Measurements from ENCODE around the gene BTBD18. TPM values are rescaled to one million over a fixed set of nuclear protein-coding genes. Genes with fewer than 3 reads are reported as not detected.

The BTBD18 gene
- total RNA-seq, 1 donor from 2014 or later = not detected

GRCh38 chr11:57776031-57776521 is 24.5 kb upstream of the BTBD18 start:
- DNase-seq (ENCODE audit: extremely low read depth, low read depth, low spot score) = no peak

GRCh38 chr11:57775491-57775890 is 23.9 kb upstream of the BTBD18 start:
- no peak for DNase-seq (ENCODE audit: extremely low read depth, low read depth, low spot score)

GRCh38 chr11:57773026-57773598 is 21.5 kb upstream of the BTBD18 start:
- no peak for DNase-seq (ENCODE audit: extremely low read depth, low read depth, low spot score)

DNA sequence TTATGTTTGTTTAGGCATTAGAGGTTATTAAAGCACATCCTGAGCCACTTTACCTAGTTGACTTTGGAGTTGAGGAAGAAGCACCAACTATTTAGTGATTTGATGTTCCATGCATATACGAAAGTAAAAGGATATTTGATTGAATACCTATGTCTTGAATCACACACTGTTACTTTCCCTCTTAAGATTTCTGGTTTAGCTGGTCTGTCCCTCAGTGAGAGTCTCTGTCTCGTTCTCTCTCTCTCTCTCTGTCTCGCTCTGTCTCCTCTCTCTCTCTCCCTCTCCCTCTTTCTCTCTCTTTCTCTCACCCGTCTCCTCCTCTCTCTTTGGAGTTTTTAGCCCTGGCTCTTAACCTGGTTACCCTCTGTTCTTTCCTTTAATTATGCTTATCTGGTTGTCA is 20.9 kb upstream of the BTBD18 start:
- DNase-seq (ENCODE audit: extremely low read depth, low read depth, low spot score) = no peak

DNA sequence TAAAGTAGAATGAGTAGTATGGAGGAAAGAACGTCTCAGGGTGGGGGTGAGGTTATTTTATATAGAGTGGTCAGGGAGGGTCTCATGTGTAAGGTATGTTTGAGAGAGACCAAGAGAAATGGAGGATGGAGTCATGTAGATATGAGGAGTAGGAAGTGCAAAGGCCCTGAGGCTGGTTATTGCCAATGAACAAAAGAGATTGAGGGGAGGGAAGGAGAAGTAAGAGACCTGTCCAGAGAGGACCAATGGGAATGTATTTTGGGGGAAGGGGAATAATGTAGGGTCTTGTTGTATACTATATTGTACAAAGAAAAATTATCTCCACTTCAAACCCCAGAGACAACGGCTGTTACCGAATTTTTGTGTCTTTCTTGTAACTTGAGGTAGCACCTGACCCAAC is 19.7 kb upstream of the BTBD18 start:
- DNase-seq (ENCODE audit: extremely low read depth, low read depth, low spot score) = no peak

- DNase-seq (ENCODE audit: extremely low read depth, low read depth, low spot score) = no peak
These were observed 19.2 kb upstream of the BTBD18 start for GRCh38 chr11:57770793-57771192.

- no peak for DNase-seq (ENCODE audit: extremely low read depth, low read depth, low spot score)
These were observed 13.4 kb upstream of the BTBD18 start for GRCh38 chr11:57764972-57765371.

DNA sequence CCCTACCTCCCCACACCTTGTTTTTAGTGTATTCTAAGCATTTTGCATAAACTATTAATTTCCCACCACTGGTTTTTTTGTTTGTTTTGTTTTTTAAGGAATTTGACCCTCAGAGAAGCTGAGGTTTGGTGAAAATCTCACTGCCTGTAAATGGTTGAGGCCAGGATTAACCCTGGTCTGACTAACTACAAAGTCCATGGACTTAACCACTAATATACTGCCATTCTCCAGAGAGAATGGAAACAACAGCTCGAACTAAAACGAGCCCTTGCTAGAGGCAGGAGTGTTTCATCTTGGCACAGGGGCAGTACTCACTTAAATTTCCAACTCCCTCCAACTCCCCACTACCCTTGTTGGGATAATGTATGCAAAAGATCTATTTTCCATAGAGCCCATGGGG is 12.9 kb upstream of the BTBD18 start:
- DNase-seq (ENCODE audit: extremely low read depth, low read depth, low spot score) = no peak

GRCh38 chr11:57764021-57764420 is 12.4 kb upstream of the BTBD18 start:
- no peak for DNase-seq (ENCODE audit: extremely low read depth, low read depth, low spot score)

GRCh38 chr11:57763568-57763967 is 11.9 kb upstream of the BTBD18 start:
- DNase-seq (ENCODE audit: extremely low read depth, low read depth, low spot score) = no peak

DNA sequence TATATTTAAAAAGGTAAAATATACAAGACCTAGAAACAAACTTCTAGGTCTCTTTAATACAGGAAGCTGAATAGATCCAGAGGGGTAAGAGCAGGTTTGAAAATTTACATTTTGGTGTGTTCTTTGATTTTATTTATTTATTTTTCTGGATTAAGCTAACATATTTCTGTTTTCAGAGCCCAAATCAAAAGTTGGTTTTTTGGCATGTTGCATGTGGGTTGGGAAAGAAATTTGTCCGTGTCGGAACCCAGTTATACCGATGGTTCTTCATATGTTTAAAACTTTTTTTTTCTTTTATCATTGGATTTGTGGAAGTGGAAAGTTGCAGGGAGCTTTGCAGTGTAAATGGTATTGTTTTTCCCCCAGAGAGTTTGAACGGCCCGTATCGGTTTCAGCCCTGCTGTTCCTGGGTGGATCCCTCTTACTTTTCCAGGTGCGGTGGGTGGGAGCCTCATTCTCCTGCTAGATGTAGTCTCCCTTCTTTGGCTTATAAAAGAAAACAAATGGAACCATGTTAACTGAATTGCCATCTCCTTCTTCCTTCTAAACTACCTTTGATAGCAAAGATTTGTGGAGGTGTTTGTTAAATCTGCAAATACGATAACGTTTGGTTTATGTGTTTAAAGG is 10.7 kb upstream of the BTBD18 start:
- DNase-seq (ENCODE audit: extremely low read depth, low read depth, low spot score) = no peak

DNA sequence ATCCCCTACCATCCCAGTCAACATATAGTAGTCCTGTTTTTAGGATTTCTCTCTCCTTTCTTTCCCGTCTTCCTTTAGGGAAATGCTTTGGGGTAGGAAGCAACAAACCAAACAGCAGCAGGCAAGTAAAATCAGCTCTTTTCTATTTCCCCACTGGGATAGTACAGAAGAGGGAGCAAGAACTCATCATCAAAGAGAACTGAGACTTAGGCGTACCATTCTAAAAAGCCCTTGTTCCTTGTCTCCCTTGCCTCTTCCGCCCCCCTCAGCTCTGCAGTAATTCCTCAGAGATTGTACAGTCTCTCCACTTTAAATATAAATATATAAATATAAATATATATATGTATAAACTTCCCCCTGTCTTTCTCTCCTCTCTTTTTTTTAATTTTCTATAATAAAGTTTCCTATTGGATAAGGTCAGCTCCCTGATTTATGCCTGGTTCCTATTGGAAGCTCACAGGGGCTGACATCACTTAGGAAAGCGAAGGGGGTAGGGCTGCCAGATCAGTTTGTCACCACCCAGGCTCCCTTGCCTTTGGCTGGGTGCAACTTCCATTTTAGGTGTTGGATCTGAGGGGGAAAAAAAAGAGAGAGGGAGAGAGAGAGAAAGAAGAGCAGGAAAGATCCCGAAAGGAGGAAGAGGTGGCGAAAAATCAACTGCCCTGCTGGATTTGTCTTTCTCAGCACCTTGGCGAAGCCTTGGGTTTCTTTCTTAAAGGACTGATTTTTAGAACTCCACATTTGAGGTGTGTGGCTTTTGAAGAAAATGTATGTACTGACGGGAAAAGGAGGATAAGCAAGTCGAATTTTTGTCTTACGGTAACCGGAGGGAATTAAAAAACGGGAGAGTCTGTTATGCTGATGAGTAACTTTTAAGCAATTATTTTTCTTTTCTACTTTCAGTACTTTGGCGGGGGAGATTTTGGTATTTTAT is 9.9 kb upstream of the BTBD18 start, which contains the start of gene CTNND1:
CTNND1 (plus strand) TSS at position 502 of the 934 bp plus-strand sequence. CDS start 29,677 bp downstream, outside the sequence.
- DNase-seq (ENCODE audit: extremely low read depth, low read depth, low spot score) = peak; percentile 97

DNA sequence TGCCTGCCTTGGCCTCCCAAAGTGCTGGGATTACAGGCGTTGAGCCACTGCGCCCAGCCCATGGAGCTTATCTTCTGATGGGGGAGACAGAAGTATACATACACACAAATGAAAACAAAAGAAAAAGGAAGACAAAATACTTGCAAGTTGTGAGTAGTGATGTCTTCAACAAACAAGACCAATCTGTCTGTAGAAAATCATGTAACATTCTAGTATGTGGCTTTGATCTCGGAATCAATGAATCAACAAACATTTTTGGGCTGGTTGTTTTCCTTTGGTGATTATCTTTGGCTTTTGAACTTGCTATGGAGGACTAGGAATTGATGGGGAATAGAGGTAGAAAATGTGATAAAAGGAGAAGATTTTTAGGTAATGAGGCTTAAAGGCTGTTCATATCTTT is 6.6 kb upstream of the BTBD18 start:
- DNase-seq (ENCODE audit: extremely low read depth, low read depth, low spot score) = no peak

DNA sequence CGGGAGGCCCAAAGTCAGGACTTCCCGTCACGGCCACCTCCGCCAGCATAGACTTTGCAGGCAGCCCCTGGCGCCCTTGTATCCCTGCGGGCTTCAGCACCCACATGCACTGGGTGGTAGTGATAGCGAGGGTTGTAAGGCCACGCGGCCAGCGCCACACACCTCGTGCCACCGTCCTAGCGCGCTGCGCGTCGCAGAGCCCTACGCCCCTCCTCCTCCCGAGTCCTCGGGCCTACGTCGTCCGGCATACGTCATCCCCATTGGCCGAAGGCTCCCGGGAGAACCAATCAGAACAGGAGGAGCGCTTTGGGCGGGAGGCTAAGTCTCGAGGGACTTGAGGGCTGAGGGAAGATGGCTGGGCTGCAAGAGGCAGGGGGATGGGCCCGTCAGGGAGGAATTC is 1.3 kb upstream of the BTBD18 start:
- no peak for DNase-seq (ENCODE audit: extremely low read depth, low read depth, low spot score)

GRCh38 chr11:57751176-57751575 is 443 bp downstream of the BTBD18 start:
- no peak for DNase-seq (ENCODE audit: extremely low read depth, low read depth, low spot score)

- DNase-seq (ENCODE audit: extremely low read depth, low read depth, low spot score) = no peak
These were observed 4.7 kb downstream of the BTBD18 start for GRCh38 chr11:57746920-57747319.

DNA sequence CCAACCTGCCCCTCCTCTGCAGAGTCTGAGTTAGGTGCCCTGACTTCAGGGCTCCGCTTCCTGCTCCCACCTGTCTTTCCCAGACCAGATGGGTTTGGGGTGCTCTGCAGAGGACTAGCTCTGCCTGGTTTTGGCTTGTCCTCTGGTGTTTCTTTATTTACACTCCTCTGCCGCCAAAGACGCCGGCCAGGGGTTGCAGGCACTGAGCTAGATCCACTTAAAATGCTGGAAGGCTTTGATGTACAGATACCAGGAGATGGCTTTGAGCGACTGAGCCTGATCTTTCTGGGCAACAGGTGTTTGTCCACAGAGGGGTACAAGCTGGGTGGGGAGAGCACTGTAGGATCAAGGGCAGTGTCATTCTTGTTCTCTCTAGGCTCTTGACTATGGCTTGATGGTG is 6.4 kb downstream of the BTBD18 start:
- no peak for DNase-seq (ENCODE audit: extremely low read depth, low read depth, low spot score)

DNA sequence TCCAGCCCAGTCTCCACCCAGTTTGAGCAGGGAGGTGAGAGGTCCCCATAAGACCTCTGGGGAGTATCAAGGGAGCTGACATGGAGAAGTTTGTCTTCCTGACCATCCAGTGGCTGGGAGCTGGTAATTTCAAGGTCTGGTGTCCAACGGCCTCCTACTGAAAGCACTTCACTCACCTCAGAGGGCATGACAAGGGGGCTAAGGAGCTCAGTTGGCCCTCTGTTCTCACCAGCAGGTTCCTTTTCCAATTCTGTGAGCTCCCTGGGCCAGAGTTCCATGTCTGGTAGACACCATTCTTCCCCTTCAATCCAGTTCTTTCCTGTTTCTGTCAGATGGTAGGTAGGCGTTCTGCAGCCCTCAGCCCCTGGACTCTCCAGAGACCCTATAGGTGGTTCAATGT is 7.3 kb downstream of the BTBD18 start:
- no peak for DNase-seq (ENCODE audit: extremely low read depth, low read depth, low spot score)

- DNase-seq (ENCODE audit: extremely low read depth, low read depth, low spot score) = no peak
These were observed 9.5 kb downstream of the BTBD18 start for GRCh38 chr11:57742087-57742452.

DNA sequence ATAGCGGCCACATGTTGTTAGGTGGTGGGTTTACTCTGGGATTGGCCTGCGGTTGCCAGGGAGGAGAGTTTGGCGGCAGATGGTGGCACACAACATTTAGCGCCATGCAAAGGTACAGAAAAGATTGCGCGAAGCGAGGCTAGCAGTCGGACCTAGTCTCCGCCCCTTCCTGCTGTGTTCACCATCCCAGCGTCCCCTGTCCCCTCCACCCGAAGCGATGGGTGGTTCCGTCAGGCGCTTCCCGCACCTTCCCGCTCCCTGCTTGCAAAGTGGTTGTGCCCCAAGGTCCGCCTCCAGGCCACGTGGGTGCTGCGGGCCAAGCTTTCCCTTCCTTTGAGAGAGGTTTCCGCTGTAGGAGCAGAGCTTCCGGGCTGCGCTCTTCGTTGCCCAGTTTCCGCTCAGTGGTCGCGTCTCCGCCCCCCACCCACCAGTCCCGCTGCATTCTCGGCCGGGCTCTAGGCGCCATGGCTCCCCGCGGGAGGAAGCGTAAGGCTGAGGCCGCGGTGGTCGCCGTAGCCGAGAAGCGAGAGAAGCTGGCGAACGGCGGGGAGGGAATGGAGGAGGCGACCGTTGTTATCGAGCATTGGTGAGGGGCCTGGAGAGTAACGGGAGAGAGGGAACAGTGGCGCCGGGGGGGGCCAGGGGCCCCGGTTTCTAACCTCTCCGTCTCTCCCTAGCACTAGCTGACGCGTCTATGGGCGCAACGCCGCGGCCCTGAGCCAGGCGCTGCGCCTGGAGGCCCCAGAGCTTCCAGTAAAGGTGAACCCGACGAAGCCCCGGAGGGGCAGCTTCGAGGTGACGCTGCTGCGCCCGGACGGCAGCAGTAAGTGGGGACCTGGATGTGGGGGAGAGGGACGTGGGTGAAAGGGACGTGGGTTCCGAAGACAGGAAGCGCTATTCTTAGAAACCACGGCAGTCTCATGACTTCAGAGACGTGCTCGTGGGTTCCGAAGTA is 10.2 kb downstream of the BTBD18 start, which contains the start of gene SELENOH:
SELENOH (plus strand) TSS at position 360 of the 955 bp plus-strand sequence; CDS start at position 465, 105 bp downstream.
- DNase-seq (ENCODE audit: extremely low read depth, low read depth, low spot score) = peak; percentile 79
